Peyer's patch (tissue), 4 donors: Measurements from ENCODE around the gene DIAPH2. TPM values are rescaled to one million over a fixed set of nuclear protein-coding genes. Genes with fewer than 3 reads are reported as not detected.

Experiments used
- DNase-seq, 3 donors: peaks; one replicate each; pipeline ENCODE4 v3.0.0-alpha.2; 2017 to 2019
- H3K27ac ChIP-seq, 4 donors: fragments of 200-600 bp; sonication (generic); one replicate each; pipeline ENCODE4 v1.5.1; 2016 to 2019
- H3K27me3 ChIP-seq, 2 donors: fragments of 200-600 bp; sonication (generic); one replicate each; pipeline ENCODE4 v1.5.1; 2019
- H3K36me3 ChIP-seq, 3 donors: fragments of 200-600 bp; sonication (generic); one replicate each; pipeline ENCODE4 v1.5.1; 2016 to 2019
- H3K4me1 ChIP-seq, 4 donors: fragments of 200-600 bp; sonication (generic); one replicate each; pipeline ENCODE4 v1.5.1; 2016 to 2019
- H3K4me3 ChIP-seq, 4 donors: fragments of 200-600 bp; sonication (generic); 1 replicate in 3 of 4; 2 replicates in 1 of 4; pipeline ENCODE4 v1.5.1; 2016 to 2019; ENCODE audit warnings: mild to moderate bottlenecking in 1 of 4
- H3K9me3 ChIP-seq, 4 donors: fragments of 200-600 bp; sonication (generic); one replicate each; pipeline ENCODE4 v1.5.1; 2016 to 2019; ENCODE audit warnings: mild to moderate bottlenecking in 1 of 4
- POLR2A ChIP-seq, 2 donors: fragments of 450-650 bp; IDR thresholded peaks; one replicate each; pipeline ENCODE4 v1.5.1; 2017; ENCODE audit warnings: antibody characterized with exemption in 2 of 2, mild to moderate bottlenecking in 2 of 2, moderate library complexity in 2 of 2
- total RNA-seq, 4 donors: library from RNA; depleted of rRNA; stranded (reverse); fragments of >200 nt; gene quantifications; one replicate each; pipeline ENCODE4 v1.1.0, GENCODE V29; 2016
- TF ChIP-seq, protein P1 (sequence below), 6 experiments: fragments of 450-650 bp in 4 of 6; fragments of 200-600 bp in 2 of 6; sonication (generic) in 1 of 6; IDR thresholded peaks; one replicate each; pipeline ENCODE4 v1.5.1; 2017 to 2019; ENCODE audit warnings: antibody characterized with exemption in 6 of 6, mild to moderate bottlenecking in 3 of 6, moderate library complexity in 1 of 6

The DIAPH2 gene
- total RNA-seq, 4 donors from 2014 or later = 15.1 to 114 (median 33.0) TPM

GRCh38 chrX:97429101-97429500 is 744.5 kb downstream of the DIAPH2 start:
- TF ChIP-seq, protein P1, sequence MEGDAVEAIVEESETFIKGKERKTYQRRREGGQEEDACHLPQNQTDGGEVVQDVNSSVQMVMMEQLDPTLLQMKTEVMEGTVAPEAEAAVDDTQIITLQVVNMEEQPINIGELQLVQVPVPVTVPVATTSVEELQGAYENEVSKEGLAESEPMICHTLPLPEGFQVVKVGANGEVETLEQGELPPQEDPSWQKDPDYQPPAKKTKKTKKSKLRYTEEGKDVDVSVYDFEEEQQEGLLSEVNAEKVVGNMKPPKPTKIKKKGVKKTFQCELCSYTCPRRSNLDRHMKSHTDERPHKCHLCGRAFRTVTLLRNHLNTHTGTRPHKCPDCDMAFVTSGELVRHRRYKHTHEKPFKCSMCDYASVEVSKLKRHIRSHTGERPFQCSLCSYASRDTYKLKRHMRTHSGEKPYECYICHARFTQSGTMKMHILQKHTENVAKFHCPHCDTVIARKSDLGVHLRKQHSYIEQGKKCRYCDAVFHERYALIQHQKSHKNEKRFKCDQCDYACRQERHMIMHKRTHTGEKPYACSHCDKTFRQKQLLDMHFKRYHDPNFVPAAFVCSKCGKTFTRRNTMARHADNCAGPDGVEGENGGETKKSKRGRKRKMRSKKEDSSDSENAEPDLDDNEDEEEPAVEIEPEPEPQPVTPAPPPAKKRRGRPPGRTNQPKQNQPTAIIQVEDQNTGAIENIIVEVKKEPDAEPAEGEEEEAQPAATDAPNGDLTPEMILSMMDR (IDR thresholded peaks at IDR 0.05) = no peak
- TF ChIP-seq POLR2A (IDR thresholded peaks at IDR 0.05) = no peak
- Histone ChIP-seq H3K4me3 (no peak overlapping the region), H3K27ac (no peak overlapping the region), H3K4me1 (no peaks in the 10 kb centered on the region), H3K36me3 (no peaks in the 10 kb centered on the region), H3K9me3 (no peaks in the 10 kb centered on the region), H3K27me3 (no peaks in the 10 kb centered on the region)
- no peak for DNase-seq

DNA sequence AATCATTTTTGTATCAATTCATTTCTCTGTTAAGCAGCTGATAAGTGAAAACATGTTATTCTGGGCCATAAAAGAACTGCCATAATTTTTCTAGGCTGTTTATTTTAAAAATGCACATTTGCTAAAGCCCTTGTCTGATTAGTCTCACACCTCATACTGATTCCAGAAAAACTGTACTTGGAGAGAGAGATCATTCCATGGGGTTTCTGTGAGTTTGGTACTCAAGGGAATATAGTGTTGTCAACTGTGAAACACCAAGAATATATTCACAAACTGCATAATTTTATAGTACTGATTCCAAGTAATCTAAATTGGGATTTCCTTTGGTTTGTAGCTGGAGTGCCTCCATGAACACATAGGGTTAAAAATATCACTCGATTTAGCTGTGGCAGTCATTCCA is 746.6 kb downstream of the DIAPH2 start:
- TF ChIP-seq, protein P1 (IDR thresholded peaks at IDR 0.05) = no peak
- no peak for TF ChIP-seq POLR2A (IDR thresholded peaks at IDR 0.05)
- H3K27me3 ChIP-seq = no peaks in the 10 kb centered on the region
- H3K9me3 ChIP-seq = no peaks in the 10 kb centered on the region
- no peak overlapping the region for H3K4me3 ChIP-seq
- no peak for DNase-seq
- no peaks in the 10 kb centered on the region for H3K36me3 ChIP-seq
- H3K27ac ChIP-seq = no peak overlapping the region
- no peaks in the 10 kb centered on the region for H3K4me1 ChIP-seq

- no peak for TF ChIP-seq POLR2A (IDR thresholded peaks at IDR 0.05)
- TF ChIP-seq, protein P1 (IDR thresholded peaks at IDR 0.05) = peak in 1 of 6 experiments; percentile 6
- H3K27ac ChIP-seq = no peak overlapping the region
- no peaks in the 10 kb centered on the region for H3K4me1 ChIP-seq
- H3K9me3 ChIP-seq = no peaks in the 10 kb centered on the region
- no peak for DNase-seq
- no peaks in the 10 kb centered on the region for H3K36me3 ChIP-seq
- H3K27me3 ChIP-seq = no peaks in the 10 kb centered on the region
- H3K4me3 ChIP-seq = no peak overlapping the region
Observed at GRCh38 chrX:97446298-97446882, 761.7 kb downstream of the DIAPH2 start.

DNA sequence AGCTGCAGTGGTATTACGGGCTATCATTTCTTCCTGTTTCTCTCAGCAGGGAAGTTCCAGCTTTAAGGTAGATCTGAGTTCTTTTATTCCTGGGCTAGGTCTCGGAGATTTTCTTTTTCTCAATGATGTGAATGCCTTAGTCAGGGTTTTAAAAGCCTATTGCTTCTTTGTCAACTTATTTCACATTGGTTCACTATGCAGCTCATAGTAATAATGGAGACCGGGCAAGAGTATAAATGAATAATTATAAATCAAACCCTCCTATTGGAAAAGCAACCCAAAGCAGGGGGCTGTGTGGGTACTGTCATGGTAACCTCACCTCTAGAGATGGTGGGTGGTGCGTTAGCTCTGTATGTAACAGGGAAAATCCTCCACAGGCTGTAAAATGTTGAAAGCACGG is 762.7 kb downstream of the DIAPH2 start:
- Histone ChIP-seq H3K9me3 (no peaks in the 10 kb centered on the region), H3K36me3 (no peaks in the 10 kb centered on the region), H3K4me1 (no peaks in the 10 kb centered on the region), H3K4me3 (no peak overlapping the region), H3K27ac (no peak overlapping the region), H3K27me3 (no peaks in the 10 kb centered on the region)
- no peak for TF ChIP-seq POLR2A (IDR thresholded peaks at IDR 0.05)
- TF ChIP-seq, protein P1 (IDR thresholded peaks at IDR 0.05) = no peak
- no peak for DNase-seq

DNA sequence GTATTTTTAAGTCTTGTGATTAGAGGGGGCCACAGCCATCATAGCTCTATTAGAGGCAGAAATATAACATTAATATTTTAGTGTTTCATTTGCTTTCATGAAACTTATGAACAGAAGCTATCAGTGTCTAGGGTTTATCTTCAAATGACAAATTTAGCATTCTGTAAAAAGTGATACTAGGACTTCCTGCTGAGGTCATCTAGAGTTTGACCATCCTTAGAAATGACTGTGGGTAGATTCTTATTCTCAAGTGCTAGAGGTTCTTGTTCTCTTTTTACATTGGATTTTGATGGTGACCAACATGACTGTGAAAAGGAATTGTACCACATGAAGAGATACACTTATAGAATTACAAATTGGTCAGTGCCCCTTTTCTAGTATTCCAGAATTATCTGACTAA is 767.6 kb downstream of the DIAPH2 start:
- no peaks in the 10 kb centered on the region for H3K36me3 ChIP-seq

More for the DNA sequence above, 767.6 kb downstream of the DIAPH2 start:
- Histone ChIP-seq H3K4me3 (no peak overlapping the region), H3K27ac (no peak overlapping the region), H3K27me3 (no peaks in the 10 kb centered on the region), H3K9me3 (no peaks in the 10 kb centered on the region), H3K4me1 (no peaks in the 10 kb centered on the region)
- TF ChIP-seq POLR2A (IDR thresholded peaks at IDR 0.05) = no peak
- TF ChIP-seq, protein P1 (IDR thresholded peaks at IDR 0.05) = no peak
- no peak for DNase-seq
